ENCODE results near the gene ZNRF2. TPM values are rescaled to one million over a fixed set of nuclear protein-coding genes. Genes with fewer than 3 reads are reported as not detected.

The ZNRF2 gene
- total RNA-seq, 1 experiment from 2014 or later, result 25.8 TPM

DNA sequence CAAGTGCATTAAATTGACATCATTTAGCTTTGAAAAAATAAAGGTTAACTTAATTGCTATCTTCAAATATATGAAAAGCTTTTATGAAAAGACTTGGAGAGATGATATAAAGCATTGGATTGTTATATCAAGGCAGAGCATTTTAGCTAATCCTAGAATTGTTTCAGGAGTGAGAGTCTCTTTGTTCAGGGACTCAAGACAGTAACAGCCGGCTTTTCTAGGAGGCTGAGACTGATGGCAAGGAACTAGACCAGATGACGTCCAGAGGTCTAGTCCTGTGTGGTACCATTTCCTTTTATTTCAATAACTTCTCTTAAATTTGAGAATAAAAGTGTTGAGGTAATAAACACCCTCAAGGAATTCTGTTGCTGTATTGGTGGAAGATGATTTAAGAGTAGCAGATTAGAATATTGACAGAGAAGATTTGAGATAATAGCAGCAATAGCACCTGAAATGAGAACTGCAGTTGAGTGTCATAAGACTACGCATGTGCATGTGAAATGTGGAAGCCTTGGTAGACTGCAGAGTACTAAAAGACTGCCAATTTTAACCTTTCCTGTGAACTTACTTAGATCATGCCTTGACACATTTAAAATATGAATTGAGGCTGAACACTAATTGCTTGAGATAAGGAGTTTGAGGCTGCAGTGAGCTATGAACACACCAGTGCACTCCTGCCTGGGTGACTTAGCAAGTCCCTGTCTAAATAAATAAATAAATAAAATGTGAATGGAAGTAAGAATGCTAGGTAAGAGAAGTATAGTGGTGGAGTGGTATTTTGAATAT lies 79.6 kb downstream of the ZNRF2 start:
- TF ChIP-seq, protein P1, sequence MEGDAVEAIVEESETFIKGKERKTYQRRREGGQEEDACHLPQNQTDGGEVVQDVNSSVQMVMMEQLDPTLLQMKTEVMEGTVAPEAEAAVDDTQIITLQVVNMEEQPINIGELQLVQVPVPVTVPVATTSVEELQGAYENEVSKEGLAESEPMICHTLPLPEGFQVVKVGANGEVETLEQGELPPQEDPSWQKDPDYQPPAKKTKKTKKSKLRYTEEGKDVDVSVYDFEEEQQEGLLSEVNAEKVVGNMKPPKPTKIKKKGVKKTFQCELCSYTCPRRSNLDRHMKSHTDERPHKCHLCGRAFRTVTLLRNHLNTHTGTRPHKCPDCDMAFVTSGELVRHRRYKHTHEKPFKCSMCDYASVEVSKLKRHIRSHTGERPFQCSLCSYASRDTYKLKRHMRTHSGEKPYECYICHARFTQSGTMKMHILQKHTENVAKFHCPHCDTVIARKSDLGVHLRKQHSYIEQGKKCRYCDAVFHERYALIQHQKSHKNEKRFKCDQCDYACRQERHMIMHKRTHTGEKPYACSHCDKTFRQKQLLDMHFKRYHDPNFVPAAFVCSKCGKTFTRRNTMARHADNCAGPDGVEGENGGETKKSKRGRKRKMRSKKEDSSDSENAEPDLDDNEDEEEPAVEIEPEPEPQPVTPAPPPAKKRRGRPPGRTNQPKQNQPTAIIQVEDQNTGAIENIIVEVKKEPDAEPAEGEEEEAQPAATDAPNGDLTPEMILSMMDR (IDR thresholded peaks at IDR 0.05; ENCODE audit: unreplicated experiment), result no peak
- H3K4me3 Mint-ChIP-seq (ENCODE audit: low read depth, unreplicated experiment), result no peak overlapping the region
- no TSS peak for BruUV-seq (replicated peaks)
- H3K27ac Mint-ChIP-seq (ENCODE audit: unreplicated experiment), result no peak overlapping the region
- no peaks in the 10 kb centered on the region for H3K36me3 Mint-ChIP-seq (ENCODE audit: insufficient read depth, unreplicated experiment)
- H3K9me3 Mint-ChIP-seq (ENCODE audit: low read depth, unreplicated experiment), result no peaks in the 10 kb centered on the region
- CTCF ChIA-PET, result interaction anchor here (1.2 kb wide), 1 partner anchor 8 kb away, joined by 4 read pairs; no protein-coding TSS in a partner anchor
- intact Hi-C loops (cut with micrococcal nuclease; ENCODE audit: unreplicated experiment), result no loop called here
- no peaks in the 10 kb centered on the region for H3K27me3 Mint-ChIP-seq (ENCODE audit: unreplicated experiment)
- DNase-seq, result no peak
- H3K4me1 Mint-ChIP-seq (ENCODE audit: low read depth, unreplicated experiment), result no peaks in the 10 kb centered on the region

DNA sequence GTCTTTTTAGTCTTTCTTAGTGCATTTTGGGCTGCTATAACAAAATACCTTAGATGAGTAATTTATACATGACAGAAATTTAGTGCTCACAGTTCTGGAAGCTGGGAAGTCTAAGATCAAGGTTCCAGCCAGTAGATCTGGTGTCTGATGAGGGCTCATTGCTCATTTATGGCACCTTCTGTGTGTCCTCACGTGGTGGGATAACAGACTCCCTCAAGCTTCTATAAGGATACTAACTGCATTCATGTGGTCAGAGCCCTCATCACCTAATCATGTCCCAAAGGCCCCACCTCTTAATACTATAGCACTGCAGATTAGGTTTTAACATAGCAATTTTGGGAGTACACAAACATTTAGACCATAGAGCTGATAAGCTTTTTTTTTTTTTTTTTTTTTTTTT lies 80.4 kb downstream of the ZNRF2 start:
- intact Hi-C loops (cut with micrococcal nuclease; ENCODE audit: unreplicated experiment), result loop anchor here (5.0 kb wide), 2 partner anchors 38 to 218 kb away; no protein-coding TSS in a partner anchor
- H3K4me1 Mint-ChIP-seq (ENCODE audit: low read depth, unreplicated experiment), result no peaks in the 10 kb centered on the region
- CTCF ChIA-PET, result no interaction called here
- no peak overlapping the region for H3K27ac Mint-ChIP-seq (ENCODE audit: unreplicated experiment)
- no peak overlapping the region for H3K4me3 Mint-ChIP-seq (ENCODE audit: low read depth, unreplicated experiment)
- no TSS peak for BruUV-seq (replicated peaks)
- no peak for DNase-seq
- no peaks in the 10 kb centered on the region for H3K9me3 Mint-ChIP-seq (ENCODE audit: low read depth, unreplicated experiment)
- TF ChIP-seq, protein P1 (IDR thresholded peaks at IDR 0.05; ENCODE audit: unreplicated experiment), result no peak
- no peaks in the 10 kb centered on the region for H3K36me3 Mint-ChIP-seq (ENCODE audit: insufficient read depth, unreplicated experiment)
- no peaks in the 10 kb centered on the region for H3K27me3 Mint-ChIP-seq (ENCODE audit: unreplicated experiment)

DNA sequence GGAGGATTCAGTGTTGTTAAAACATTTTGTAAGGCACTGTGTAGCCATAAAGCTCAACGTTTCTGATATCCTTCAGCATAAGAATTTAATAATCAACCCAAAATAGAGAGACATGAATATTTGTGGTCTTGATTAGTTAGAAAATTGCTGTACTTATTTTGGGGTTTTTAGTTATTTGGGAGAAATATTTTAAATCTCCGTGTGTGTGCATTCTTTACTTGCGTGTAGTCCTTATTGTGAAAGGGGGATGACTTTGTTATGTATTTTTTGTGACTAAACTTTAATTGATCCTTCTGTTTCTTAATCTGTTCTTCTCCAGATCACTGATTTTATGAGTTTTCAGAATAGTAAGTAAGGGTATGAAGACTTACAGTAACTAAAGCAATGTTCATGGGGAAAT lies 81.2 kb downstream of the ZNRF2 start:
- no peaks in the 10 kb centered on the region for H3K9me3 Mint-ChIP-seq (ENCODE audit: low read depth, unreplicated experiment)
- CTCF ChIA-PET, result no interaction called here
- no peak for DNase-seq
- no peak overlapping the region for H3K4me3 Mint-ChIP-seq (ENCODE audit: low read depth, unreplicated experiment)
- no peaks in the 10 kb centered on the region for H3K27me3 Mint-ChIP-seq (ENCODE audit: unreplicated experiment)
- H3K27ac Mint-ChIP-seq (ENCODE audit: unreplicated experiment), result no peak overlapping the region
- TF ChIP-seq, protein P1 (IDR thresholded peaks at IDR 0.05; ENCODE audit: unreplicated experiment), result no peak
- no TSS peak for BruUV-seq (replicated peaks)
- H3K4me1 Mint-ChIP-seq (ENCODE audit: low read depth, unreplicated experiment), result no peaks in the 10 kb centered on the region
- H3K36me3 Mint-ChIP-seq (ENCODE audit: insufficient read depth, unreplicated experiment), result no peaks in the 10 kb centered on the region
- intact Hi-C loops (cut with micrococcal nuclease; ENCODE audit: unreplicated experiment), result loop anchor here (5.0 kb wide), 2 partner anchors 37 to 217 kb away; no protein-coding TSS in a partner anchor

DNA sequence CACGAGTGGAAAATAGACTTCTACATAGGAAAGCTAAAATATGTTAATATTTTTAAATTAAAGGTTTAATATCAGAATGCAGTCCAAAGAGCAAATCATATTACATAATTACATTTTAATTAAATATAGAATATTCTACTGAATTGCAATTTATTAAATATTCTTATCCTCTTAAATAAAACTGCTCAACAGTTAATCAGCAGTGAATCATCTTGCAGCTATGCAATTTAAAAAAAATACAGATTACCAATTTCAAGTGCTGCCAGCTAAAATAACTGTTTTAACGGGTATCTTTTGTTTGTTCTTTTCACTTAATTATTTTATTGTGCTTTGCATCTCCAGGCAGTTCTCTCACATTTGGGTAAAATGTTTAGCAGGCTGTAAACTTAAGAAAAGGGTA lies 82.2 kb downstream of the ZNRF2 start:
- Mint-ChIP-seq H3K27me3 (ENCODE audit: unreplicated experiment) (no peaks in the 10 kb centered on the region), H3K36me3 (ENCODE audit: insufficient read depth, unreplicated experiment) (no peaks in the 10 kb centered on the region), H3K4me3 (ENCODE audit: low read depth, unreplicated experiment) (no peak overlapping the region), H3K9me3 (ENCODE audit: low read depth, unreplicated experiment) (no peaks in the 10 kb centered on the region), H3K27ac (ENCODE audit: unreplicated experiment) (no peak overlapping the region), H3K4me1 (ENCODE audit: low read depth, unreplicated experiment) (no peaks in the 10 kb centered on the region)
- DNase-seq, result no peak
- intact Hi-C loops (cut with micrococcal nuclease; ENCODE audit: unreplicated experiment), result loop anchor here (5.0 kb wide), 2 partner anchors 36 to 216 kb away; no protein-coding TSS in a partner anchor
- CTCF ChIA-PET, result no interaction called here
- no TSS peak for BruUV-seq (replicated peaks)
- TF ChIP-seq, protein P1 (IDR thresholded peaks at IDR 0.05; ENCODE audit: unreplicated experiment), result no peak

Measured in Calu3 (cell line).